HEK293T (cell line): ENCODE data around the gene OR2J3.

Experiments used
- ARNT ChIP-seq: fragments of 450-650 bp; IDR thresholded peaks from 2 replicates; pipeline ENCODE4 v1.6.1; 2017; ENCODE audit warnings: mild to moderate bottlenecking
- BHLHE40 ChIP-seq: fragments of 450-650 bp; IDR thresholded peaks from 2 replicates; pipeline ENCODE4 v1.6.1; 2016; ENCODE audit warnings: mild to moderate bottlenecking, moderate library complexity, borderline replicate concordance
- CTBP1 ChIP-seq: fragments of 450-650 bp; IDR thresholded peaks from 2 replicates; pipeline ENCODE4 v1.6.1; 2016; ENCODE audit warnings: borderline replicate concordance
- ELF4 ChIP-seq: fragments of 450-650 bp; IDR thresholded peaks from 2 replicates; pipeline ENCODE4 v1.6.1; 2017; ENCODE audit warnings: antibody characterized with exemption
- FOXA1 ChIP-seq: fragments of 450-650 bp; IDR thresholded peaks from 2 replicates; pipeline ENCODE4 v1.6.1; 2016; ENCODE audit warnings: mild to moderate bottlenecking
- FOXK2 ChIP-seq: fragments of 450-650 bp; IDR thresholded peaks from 2 replicates; pipeline ENCODE4 v1.6.1; 2016; ENCODE audit warnings: mild to moderate bottlenecking
- LEF1 ChIP-seq: fragments of 450-650 bp; IDR thresholded peaks from 2 replicates; pipeline ENCODE4 v1.6.1; 2017; ENCODE audit warnings: mild to moderate bottlenecking, borderline replicate concordance
- NFRKB ChIP-seq: fragments of 450-650 bp; IDR thresholded peaks from 2 replicates; pipeline ENCODE4 v1.6.1; 2016; ENCODE audit warnings: mild to moderate bottlenecking, moderate library complexity
- PKNOX1 ChIP-seq: fragments of 450-650 bp; IDR thresholded peaks from 2 replicates; pipeline ENCODE4 v1.6.1; 2016
- SP1 ChIP-seq: fragments of 450-650 bp; IDR thresholded peaks from 2 replicates; pipeline ENCODE4 v1.6.1; 2017
- SUZ12 ChIP-seq: fragments of 450-650 bp; IDR thresholded peaks from 2 replicates; pipeline ENCODE4 v1.6.1; 2016; ENCODE audit warnings: mild to moderate bottlenecking
- TARDBP ChIP-seq: fragments of 450-650 bp; IDR thresholded peaks from 2 replicates; pipeline ENCODE4 v1.6.1; 2016

- TF ChIP-seq ELF4 = no peak
- TF ChIP-seq CTBP1 = no peak
- TF ChIP-seq TARDBP = no peak
- TF ChIP-seq PKNOX1 = no peak
- no peak for TF ChIP-seq BHLHE40
- no peak for TF ChIP-seq SP1
- no peak for TF ChIP-seq LEF1
- TF ChIP-seq ARNT = no peak
- TF ChIP-seq FOXA1 = no peak
- no peak for TF ChIP-seq FOXK2
- no peak for TF ChIP-seq NFRKB
- TF ChIP-seq SUZ12 = no peak
Observed at GRCh38 chr6:29081312-29081711, 26.5 kb upstream of the OR2J3 start.
